ENCODE results near the gene EIF4G1. TPM values are rescaled to one million over a fixed set of nuclear protein-coding genes. Genes with fewer than 3 reads are reported as not detected.
"Not testable (repeated sequence)": the region's sequence is repeated elsewhere in the genome, so short reads cannot be mapped to it uniquely, and the experiment has no call there.

EIF4G1 gene
- total RNA-seq, 1 experiment from 2014 or later = 798 TPM

DNA sequence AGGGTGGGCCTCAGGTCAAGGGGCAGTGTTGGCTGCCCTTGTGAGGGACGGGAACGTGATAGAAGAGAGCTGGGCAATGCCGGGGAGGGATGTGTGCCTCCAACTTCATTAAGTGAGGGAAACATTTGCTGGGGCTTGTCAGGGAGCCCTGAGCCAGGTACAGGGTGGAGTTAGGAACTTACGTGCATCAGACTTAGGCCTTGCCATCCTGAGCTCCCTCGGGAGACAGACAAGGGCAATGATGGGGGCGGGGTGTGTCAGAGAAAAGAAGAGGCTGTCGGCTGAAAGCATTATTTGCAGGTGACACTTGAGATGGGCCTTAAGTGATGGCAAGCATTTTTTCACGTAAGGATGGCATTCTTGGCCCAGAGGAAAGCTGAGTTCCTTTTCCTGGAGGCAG lies 24.6 kb downstream of the EIF4G1 start:
- in situ Hi-C loops (cut with HindIII; ENCODE audit: low pct_unique_long_range_greater_than_20kb, low sequenced_read_pairs) (no loop called here), intact Hi-C loops (cut with micrococcal nuclease; ENCODE audit: unreplicated experiment) (no loop called here)
- no peak overlapping the region for H3K4me3 ChIP-seq (ENCODE audit: low read depth in 2 of 2, low read length in 2 of 2)
- TF ChIP-seq CTCF (IDR thresholded peaks at IDR 0.05) (no peak), POLR2AphosphoS5 (IDR thresholded peaks at IDR 0.05; ENCODE audit: low read depth, low read length) (no peak), TCF7L2 (IDR thresholded peaks at IDR 0.05; ENCODE audit: low read depth, low read length) (no peak), SIN3A (IDR thresholded peaks at IDR 0.05; ENCODE audit: borderline replicate concordance, insufficient read depth, low read depth, low read length) (no peak), REST (IDR thresholded peaks at IDR 0.05; ENCODE audit: insufficient read depth in 1 of 2, low read depth in 2 of 2, low read length in 1 of 2) (no peak)
- DNase-seq (ENCODE audit: low read depth, low spot score) = no peak
- no peaks in the 10 kb centered on the region; the same call in 1 of the 2 replicates for H3K36me3 ChIP-seq (ENCODE audit: control insufficient read depth, insufficient read depth, low read length)
- peaks cover 27% of the 10 kb centered on the region for H3K4me1 ChIP-seq (ENCODE audit: control insufficient read depth, insufficient read depth, low read length)
- no peaks in the 10 kb centered on the region for H3K27me3 ChIP-seq (ENCODE audit: control insufficient read depth, insufficient read depth, low read length)
- ChIA-PET POLR2A (interaction anchor here (0.6 kb wide), 1 partner anchor 11 kb away, joined by 3 read pairs; no protein-coding TSS in a partner anchor), CTCF (no interaction called here)
- ATAC-seq = no peak
- no peaks in the 10 kb centered on the region for H3K9me3 ChIP-seq (ENCODE audit: control insufficient read depth, insufficient read depth, low read depth, low read length)
- no peak overlapping the region for H3K27ac ChIP-seq (ENCODE audit: low read length)
- no TSS peak for BruUV-seq (replicated peaks)

- in situ Hi-C loops (cut with HindIII; ENCODE audit: low pct_unique_long_range_greater_than_20kb, low sequenced_read_pairs); H3K4me3 ChIP-seq (ENCODE audit: low read depth in 2 of 2, low read length in 2 of 2); H3K9me3 ChIP-seq (ENCODE audit: control insufficient read depth, insufficient read depth, low read depth, low read length); BruUV-seq (replicated peaks); ATAC-seq; H3K27ac ChIP-seq (ENCODE audit: low read length); H3K27me3 ChIP-seq (ENCODE audit: control insufficient read depth, insufficient read depth, low read length); intact Hi-C loops (cut with micrococcal nuclease; ENCODE audit: unreplicated experiment); H3K36me3 ChIP-seq (ENCODE audit: control insufficient read depth, insufficient read depth, low read length); DNase-seq (ENCODE audit: low read depth, low spot score); CTCF ChIA-PET: not testable (repeated sequence)
- POLR2A ChIA-PET = interaction anchor here (0.6 kb wide), 1 partner anchor 12 kb away, joined by 3 read pairs; no protein-coding TSS in a partner anchor
- H3K4me1 ChIP-seq (ENCODE audit: control insufficient read depth, insufficient read depth, low read length) = peaks cover 21% of the 10 kb centered on the region
Measured at GRCh38 chr3:184339451-184340135, 25.2 kb downstream of the EIF4G1 start.

GRCh38 chr3:184341925-184342324 lies 27.5 kb downstream of the EIF4G1 start:
- in situ Hi-C loops (cut with HindIII; ENCODE audit: low pct_unique_long_range_greater_than_20kb, low sequenced_read_pairs) = no loop called here
- POLR2A ChIA-PET = no interaction called here

More at GRCh38 chr3:184341925-184342324, 27.5 kb downstream of the EIF4G1 start:
- H3K4me3 ChIP-seq (ENCODE audit: low read depth in 2 of 2, low read length in 2 of 2) = no peak overlapping the region
- H3K27ac ChIP-seq (ENCODE audit: low read length) = no peak overlapping the region
- no peaks in the 10 kb centered on the region for H3K9me3 ChIP-seq (ENCODE audit: control insufficient read depth, insufficient read depth, low read depth, low read length)
- DNase-seq (ENCODE audit: low read depth, low spot score) (no peak), ATAC-seq (no peak)
- intact Hi-C loops (cut with micrococcal nuclease; ENCODE audit: unreplicated experiment) = no loop called here
- H3K36me3 ChIP-seq (ENCODE audit: control insufficient read depth, insufficient read depth, low read length) = no peaks in the 10 kb centered on the region; the same call in 1 of the 2 replicates
- H3K27me3 ChIP-seq (ENCODE audit: control insufficient read depth, insufficient read depth, low read length) = no peaks in the 10 kb centered on the region
- BruUV-seq (replicated peaks) = no TSS peak
- peaks cover 11% of the 10 kb centered on the region for H3K4me1 ChIP-seq (ENCODE audit: control insufficient read depth, insufficient read depth, low read length)
- CTCF ChIA-PET = no interaction called here
- TF ChIP-seq REST (IDR thresholded peaks at IDR 0.05; ENCODE audit: insufficient read depth in 1 of 2, low read depth in 2 of 2, low read length in 1 of 2) = no peak
- no peak for TF ChIP-seq SIN3A (IDR thresholded peaks at IDR 0.05; ENCODE audit: borderline replicate concordance, insufficient read depth, low read depth, low read length)
- no peak for TF ChIP-seq POLR2AphosphoS5 (IDR thresholded peaks at IDR 0.05; ENCODE audit: low read depth, low read length)
- no peak for TF ChIP-seq TCF7L2 (IDR thresholded peaks at IDR 0.05; ENCODE audit: low read depth, low read length)
- TF ChIP-seq CTCF (IDR thresholded peaks at IDR 0.05) = no peak
